HL-60/S4 (cell line): Measurements from ENCODE around the gene RP9.

ENCODE experiments used
- in situ Hi-C: fragments of 300-500 bp; cut with MboI; formaldehyde crosslinking; loops from 2 replicates; pipeline ENCODE4 v1.14.3; 2022; ENCODE audit warnings: low sequenced_read_pairs

Gene RP9

GRCh38 chr7:33066771-33067170 lies 42.4 kb downstream of the RP9 start:
- in situ Hi-C loops: no loop called here

- in situ Hi-C loops: no loop called here
Observed at GRCh38 chr7:33065981-33066380, 43.2 kb downstream of the RP9 start.

GRCh38 chr7:33062782-33063443 lies 46.3 kb downstream of the RP9 start:
- in situ Hi-C loops: no loop called here

GRCh38 chr7:33062023-33062781 lies 47.0 kb downstream of the RP9 start, which contains the start of gene NT5C3A:
NT5C3A (minus strand) TSS chr7:33062776; CDS start chr7:33062705, 71 bp downstream.
- in situ Hi-C loops: no loop called here

GRCh38 chr7:33061282-33061937 lies 47.8 kb downstream of the RP9 start:
- in situ Hi-C loops: no loop called here

GRCh38 chr7:33059635-33060034 lies 49.6 kb downstream of the RP9 start:
- in situ Hi-C loops: no loop called here

GRCh38 chr7:33055158-33055557 lies 54.0 kb downstream of the RP9 start:
- in situ Hi-C loops: no loop called here

GRCh38 chr7:33054261-33054964 lies 54.8 kb downstream of the RP9 start:
- in situ Hi-C loops: no loop called here

GRCh38 chr7:33053721-33054120 lies 55.5 kb downstream of the RP9 start:
- in situ Hi-C loops: no loop called here

- in situ Hi-C loops: no loop called here
Observed at GRCh38 chr7:33050535-33051318, 58.5 kb downstream of the RP9 start.

GRCh38 chr7:33048704-33049103 lies 60.5 kb downstream of the RP9 start:
- in situ Hi-C loops: no loop called here

- in situ Hi-C loops: no loop called here
Observed at GRCh38 chr7:33048257-33048656, 60.9 kb downstream of the RP9 start.

- in situ Hi-C loops: no loop called here
Observed at GRCh38 chr7:33044986-33045385, 64.2 kb downstream of the RP9 start.
